Activated CD8-positive, alpha-beta T cell treated with anti-CD3 and anti-CD28 coated beads, Interleukin-2, amount 10 ng/mL, durations not matched to agents 7 days and 5 days (primary cell): Measurements from ENCODE around the gene RASSF6. TPM values are rescaled to one million over a fixed set of nuclear protein-coding genes. Genes with fewer than 3 reads are reported as not detected.

Experiments
- total RNA-seq, 2 experiments: library from RNA; stranded (reverse); gene quantifications; one replicate each; pipeline ENCODE4 v1.2.3, GENCODE V29; 2021

The RASSF6 gene
- total RNA-seq, 2 experiments from 2014 or later: not detected

Other genes starting within 250 kb of the RASSF6 start
- gene ALB, start 216.1 kb downstream of the RASSF6 start, total RNA-seq: not detected
- gene AFP, start 184.2 kb downstream of the RASSF6 start, total RNA-seq: not detected
- gene AFM, start 138.7 kb downstream of the RASSF6 start, total RNA-seq: not detected
- not detected for gene CXCL8, start 120.1 kb upstream of the RASSF6 start, total RNA-seq
- gene CXCL6, start 216.2 kb upstream of the RASSF6 start, total RNA-seq: not detected
- gene PF4V1, start 232.9 kb upstream of the RASSF6 start, total RNA-seq: not detected
- gene CXCL1, start 249.0 kb upstream of the RASSF6 start, total RNA-seq: not detected